HK-2 (cell line): Measurements from ENCODE around the gene PKD1.

Experiments used
- DNase-seq: peaks from one replicate; pipeline ENCODE4 v3.0.0-alpha.2; 2018; ENCODE audit not compliant: unreplicated experiment

The PKD1 gene

GRCh38 chr16:2046893-2047329 is 88.8 kb downstream of the PKD1 start:
- DNase-seq = no peak

DNA sequence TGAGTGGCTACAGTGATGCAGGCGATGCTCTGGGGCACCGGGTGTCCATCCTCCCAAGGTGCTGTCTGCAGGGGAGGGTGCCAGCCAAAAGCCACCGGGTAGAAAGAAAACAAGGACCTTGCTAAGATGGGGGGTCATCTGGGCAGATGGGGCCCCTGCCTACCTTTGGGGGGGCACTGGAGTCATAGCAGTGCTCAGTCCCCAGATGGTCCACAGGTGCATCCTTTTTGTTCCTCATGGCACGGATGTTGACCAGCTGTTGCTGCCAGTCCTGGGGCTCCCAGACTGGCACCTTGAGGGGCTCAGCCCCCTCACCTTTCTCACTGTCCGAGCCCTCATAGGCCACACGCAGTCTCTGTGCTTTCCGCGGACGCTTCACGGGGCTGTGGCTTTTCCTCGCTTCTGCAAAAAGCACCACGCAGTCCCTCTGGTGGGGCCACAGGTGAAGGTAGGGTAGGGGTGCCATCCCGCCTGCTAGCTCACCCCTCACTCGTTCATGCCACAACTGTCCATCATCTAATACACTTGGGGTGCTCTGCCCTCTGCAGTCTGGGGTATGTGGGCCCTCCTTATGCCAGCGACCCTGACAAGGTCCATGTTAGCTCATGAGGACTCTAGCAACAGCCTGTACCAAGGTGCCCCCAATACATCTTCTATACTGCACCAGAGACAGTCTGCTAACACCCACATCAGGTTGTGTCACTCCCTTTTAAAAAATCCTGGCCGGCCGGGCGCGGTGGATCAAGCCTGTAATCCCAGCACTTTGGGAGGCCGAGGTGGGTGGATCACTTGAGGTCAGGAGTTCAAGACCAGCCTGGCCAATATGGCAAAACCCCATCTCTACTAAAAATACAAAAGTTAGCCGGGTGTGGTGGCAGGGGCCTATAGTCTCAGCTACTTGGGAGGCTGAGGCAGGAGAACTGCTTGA is 89.5 kb downstream of the PKD1 start:
- DNase-seq = no peak

DNA sequence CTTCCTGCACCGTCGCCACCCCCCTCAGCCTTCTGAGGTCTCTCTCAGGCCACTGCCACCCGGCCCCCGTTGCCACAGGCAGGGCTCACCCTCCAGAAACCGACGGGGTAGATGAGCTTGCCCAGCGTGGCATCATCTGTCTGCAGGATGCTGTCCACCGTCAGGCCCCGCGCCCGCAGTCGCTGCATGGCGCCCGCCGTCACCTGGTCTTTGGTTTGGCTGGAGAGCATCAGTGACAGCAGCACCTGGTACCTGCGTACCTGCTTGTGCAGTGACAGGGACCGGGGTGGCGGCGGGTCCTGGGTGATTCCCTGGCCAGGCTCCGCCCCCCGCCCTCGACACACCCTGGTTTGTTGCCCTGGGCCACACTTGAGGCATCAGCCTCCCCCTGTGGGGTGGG is 91.2 kb downstream of the PKD1 start:
- no peak for DNase-seq

GRCh38 chr16:2043667-2044451 is 91.8 kb downstream of the PKD1 start:
- no peak for DNase-seq

GRCh38 chr16:2042986-2043666 is 92.6 kb downstream of the PKD1 start:
- DNase-seq = no peak

DNA sequence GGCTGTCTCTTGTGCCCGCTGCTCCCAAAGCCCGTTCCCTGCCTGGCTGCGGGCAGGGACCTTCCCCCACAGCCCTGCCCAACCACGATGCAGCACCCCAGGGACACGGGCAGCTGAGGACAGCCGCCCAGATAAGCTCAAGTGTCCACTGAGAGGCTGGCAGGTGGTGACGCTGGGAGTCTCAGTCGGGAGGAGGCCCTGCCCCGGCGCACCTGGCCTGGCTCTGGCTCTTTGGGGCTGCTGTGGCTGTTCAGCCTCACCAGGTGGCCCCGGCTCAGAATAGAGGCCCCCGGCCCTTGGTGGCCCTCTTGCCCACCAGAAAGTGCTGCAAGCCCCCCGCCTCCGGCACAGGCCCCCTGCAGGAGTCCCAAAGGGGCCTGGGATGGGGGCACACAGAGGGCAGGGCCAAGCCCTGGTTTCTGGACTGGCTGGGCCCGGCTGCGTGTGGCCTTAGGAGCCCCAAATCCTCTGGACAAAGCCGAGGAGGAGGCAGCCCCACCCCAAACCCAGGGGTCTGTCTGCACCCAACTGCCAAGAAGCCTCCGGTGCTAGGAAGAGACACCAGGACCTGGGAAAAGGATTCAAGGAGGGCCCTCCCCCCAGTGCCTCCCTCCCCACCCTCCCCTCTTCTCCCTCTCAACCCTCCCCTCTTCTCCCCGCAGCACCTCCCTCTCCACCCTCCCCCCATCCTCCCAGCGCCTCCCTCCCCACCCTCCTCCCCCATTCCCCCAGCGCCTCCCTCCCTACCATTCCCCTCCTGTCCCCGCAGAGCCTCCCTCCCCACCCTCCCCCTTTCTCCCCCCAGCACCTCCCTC is 93.3 kb downstream of the PKD1 start:
- no peak for DNase-seq

GRCh38 chr16:2040787-2041522 is 94.7 kb downstream of the PKD1 start:
- DNase-seq = peak; percentile 62

- DNase-seq = no peak
Measured at GRCh38 chr16:2040041-2040786, 95.5 kb downstream of the PKD1 start.

GRCh38 chr16:2039274-2040031 is 96.2 kb downstream of the PKD1 start:
- no peak for DNase-seq
